Panc1 (cell line): ENCODE data around the gene BHMT2. TPM values are rescaled to one million over a fixed set of nuclear protein-coding genes. Genes with fewer than 3 reads are reported as not detected.

Experiments
- ATAC-seq: fragments of 200-7000 bp; cut with Tn5 transposase; 2 replicates; pipeline ENCODE4 v1.9.1; 2020; ENCODE audit warnings: mild to moderate bottlenecking, moderate library complexity
- BruUV-seq: library from RNA; stranded (reverse); fragments of 400-500 nt; replicated peaks from 2 replicates; lab custom pipeline; 2021; lab: Mats Ljungman, UMichigan
- CTCF ChIA-PET: fragments of 300-600 bp; sonication (Branson Sonifier 250); formaldehyde crosslinking; loops from one replicate; lab custom pipeline; 2022; ENCODE audit warnings: antibody characterized with exemption; lab: Charles Lee
- POLR2A ChIA-PET: fragments of 300-600 bp; sonication (Branson Sonifier 250); formaldehyde crosslinking; loops from one replicate; lab custom pipeline; 2022; ENCODE audit warnings: antibody characterized with exemption; lab: Charles Lee
- DNase-seq: peaks from one replicate; pipeline ENCODE4 v3.0.0-alpha.2; 2010; ENCODE audit warnings: low read depth, low spot score
- H3K27ac ChIP-seq: 2 replicates; pipeline ENCODE4 v1.5.1; 2011; ENCODE audit warnings: mild to moderate bottlenecking, low read length, inconsistent platforms
- H3K27me3 ChIP-seq: fragments of 200-500 bp; sonication (Bioruptor generic); 2 replicates; pipeline ENCODE4 v1.6.0; 2014; ENCODE audit warnings: low read length, inconsistent platforms; ENCODE audit not compliant: control insufficient read depth, insufficient read depth
- H3K36me3 ChIP-seq: fragments of 200-500 bp; sonication (Bioruptor generic); 2 replicates; pipeline ENCODE4 v1.5.1; 2014; ENCODE audit warnings: inconsistent platforms, mild to moderate bottlenecking, low read length, moderate library complexity; ENCODE audit not compliant: control insufficient read depth, insufficient read depth
- H3K4me1 ChIP-seq: 2 replicates; pipeline ENCODE4 v1.5.1; 2011; ENCODE audit warnings: inconsistent platforms, mild to moderate bottlenecking, low read length, moderate library complexity; ENCODE audit not compliant: control insufficient read depth, insufficient read depth
- H3K4me3 ChIP-seq, 2 experiments: 2 replicates each; pipeline ENCODE4 v1.5.1; 2011 to 2012; ENCODE audit warnings: low read depth in 2 of 2, low read length in 2 of 2, mild to moderate bottlenecking in 2 of 2, inconsistent platforms in 1 of 2, moderate library complexity in 1 of 2
- H3K9me3 ChIP-seq: fragments of 200-500 bp; sonication (Bioruptor generic); 2 replicates; pipeline ENCODE4 v1.5.1; 2014; ENCODE audit warnings: low read depth, mild to moderate bottlenecking, inconsistent platforms, low read length, moderate library complexity; ENCODE audit not compliant: control insufficient read depth, insufficient read depth
- POLR2AphosphoS5 ChIP-seq: IDR thresholded peaks from 2 replicates; pipeline ENCODE4 v1.6.1; 2012; ENCODE audit warnings: mild to moderate bottlenecking, low read depth, low read length, moderate library complexity
- SIN3A ChIP-seq: IDR thresholded peaks from 2 replicates; pipeline ENCODE4 v1.6.1; 2012; ENCODE audit warnings: low read depth, mild to moderate bottlenecking, low read length, moderate library complexity, borderline replicate concordance; ENCODE audit not compliant: insufficient read depth
- TCF7L2 ChIP-seq: IDR thresholded peaks from 2 replicates; pipeline ENCODE4 v1.6.1; 2011; ENCODE audit warnings: mild to moderate bottlenecking, low read depth, low read length, inconsistent platforms
- in situ Hi-C: cut with HindIII; loops from 2 replicates; pipeline ENCODE4 v1.10.0; 2016; ENCODE audit warnings: low sequenced_read_pairs, low pct_unique_long_range_greater_than_20kb
- intact Hi-C: fragments of 100-400 bp; cut with micrococcal nuclease; formaldehyde crosslinking; loops from one replicate; pipeline ENCODE4 v1.10.0; 2022; ENCODE audit not compliant: unreplicated experiment
- total RNA-seq: library from RNA; stranded (reverse); gene quantifications from one replicate; pipeline ENCODE4 v1.2.1, GENCODE V29; 2021; ENCODE audit not compliant: unreplicated experiment
- TF ChIP-seq, protein P1 (sequence below): fragments of 450-650 bp; IDR thresholded peaks from 2 replicates; pipeline ENCODE4 v1.5.1; 2017; ENCODE audit warnings: mild to moderate bottlenecking
- TF ChIP-seq, protein P2 (sequence below), 2 experiments: IDR thresholded peaks; 2 replicates each; pipeline ENCODE4 v1.6.1; 2011 to 2012; ENCODE audit warnings: low read depth in 2 of 2, control low read depth in 1 of 2, low read length in 1 of 2, mild to moderate bottlenecking in 1 of 2, moderate library complexity in 1 of 2; ENCODE audit not compliant: insufficient read depth in 1 of 2

Gene BHMT2
- total RNA-seq, 1 experiment from 2014 or later, result not detected

- BruUV-seq, result no TSS peak
- CTCF ChIA-PET, result interaction anchor here (0.6 to 3.3 kb wide), 16 partner anchors 10 to 1990 kb away, joined by 3 to 94 read pairs (median 4); no protein-coding TSS in a partner anchor
- peak; percentile 82 for ATAC-seq
- intact Hi-C loops, result loop anchor here (1.0 to 5.0 kb wide), 2 partner anchors 109 to 328 kb away; no protein-coding TSS in a partner anchor
- Histone ChIP-seq H3K27ac (peak overlapping the region; percentile 59; the same call in 1 of the 2 replicates), H3K4me3 (peak overlapping the region; percentile 21 to 41), H3K27me3 (no peaks in the 10 kb centered on the region), H3K9me3 (no peaks in the 10 kb centered on the region), H3K36me3 (no peaks in the 10 kb centered on the region), H3K4me1 (peaks cover 7% of the 10 kb centered on the region)
- TF ChIP-seq TCF7L2 (0 out of 2 replicates have a peak, but pooled peaks have one; percentile 37), POLR2AphosphoS5 (no peak), SIN3A (no peak)
- TF ChIP-seq, protein P1, sequence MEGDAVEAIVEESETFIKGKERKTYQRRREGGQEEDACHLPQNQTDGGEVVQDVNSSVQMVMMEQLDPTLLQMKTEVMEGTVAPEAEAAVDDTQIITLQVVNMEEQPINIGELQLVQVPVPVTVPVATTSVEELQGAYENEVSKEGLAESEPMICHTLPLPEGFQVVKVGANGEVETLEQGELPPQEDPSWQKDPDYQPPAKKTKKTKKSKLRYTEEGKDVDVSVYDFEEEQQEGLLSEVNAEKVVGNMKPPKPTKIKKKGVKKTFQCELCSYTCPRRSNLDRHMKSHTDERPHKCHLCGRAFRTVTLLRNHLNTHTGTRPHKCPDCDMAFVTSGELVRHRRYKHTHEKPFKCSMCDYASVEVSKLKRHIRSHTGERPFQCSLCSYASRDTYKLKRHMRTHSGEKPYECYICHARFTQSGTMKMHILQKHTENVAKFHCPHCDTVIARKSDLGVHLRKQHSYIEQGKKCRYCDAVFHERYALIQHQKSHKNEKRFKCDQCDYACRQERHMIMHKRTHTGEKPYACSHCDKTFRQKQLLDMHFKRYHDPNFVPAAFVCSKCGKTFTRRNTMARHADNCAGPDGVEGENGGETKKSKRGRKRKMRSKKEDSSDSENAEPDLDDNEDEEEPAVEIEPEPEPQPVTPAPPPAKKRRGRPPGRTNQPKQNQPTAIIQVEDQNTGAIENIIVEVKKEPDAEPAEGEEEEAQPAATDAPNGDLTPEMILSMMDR, result peak; percentile 92
- TF ChIP-seq, protein P2, sequence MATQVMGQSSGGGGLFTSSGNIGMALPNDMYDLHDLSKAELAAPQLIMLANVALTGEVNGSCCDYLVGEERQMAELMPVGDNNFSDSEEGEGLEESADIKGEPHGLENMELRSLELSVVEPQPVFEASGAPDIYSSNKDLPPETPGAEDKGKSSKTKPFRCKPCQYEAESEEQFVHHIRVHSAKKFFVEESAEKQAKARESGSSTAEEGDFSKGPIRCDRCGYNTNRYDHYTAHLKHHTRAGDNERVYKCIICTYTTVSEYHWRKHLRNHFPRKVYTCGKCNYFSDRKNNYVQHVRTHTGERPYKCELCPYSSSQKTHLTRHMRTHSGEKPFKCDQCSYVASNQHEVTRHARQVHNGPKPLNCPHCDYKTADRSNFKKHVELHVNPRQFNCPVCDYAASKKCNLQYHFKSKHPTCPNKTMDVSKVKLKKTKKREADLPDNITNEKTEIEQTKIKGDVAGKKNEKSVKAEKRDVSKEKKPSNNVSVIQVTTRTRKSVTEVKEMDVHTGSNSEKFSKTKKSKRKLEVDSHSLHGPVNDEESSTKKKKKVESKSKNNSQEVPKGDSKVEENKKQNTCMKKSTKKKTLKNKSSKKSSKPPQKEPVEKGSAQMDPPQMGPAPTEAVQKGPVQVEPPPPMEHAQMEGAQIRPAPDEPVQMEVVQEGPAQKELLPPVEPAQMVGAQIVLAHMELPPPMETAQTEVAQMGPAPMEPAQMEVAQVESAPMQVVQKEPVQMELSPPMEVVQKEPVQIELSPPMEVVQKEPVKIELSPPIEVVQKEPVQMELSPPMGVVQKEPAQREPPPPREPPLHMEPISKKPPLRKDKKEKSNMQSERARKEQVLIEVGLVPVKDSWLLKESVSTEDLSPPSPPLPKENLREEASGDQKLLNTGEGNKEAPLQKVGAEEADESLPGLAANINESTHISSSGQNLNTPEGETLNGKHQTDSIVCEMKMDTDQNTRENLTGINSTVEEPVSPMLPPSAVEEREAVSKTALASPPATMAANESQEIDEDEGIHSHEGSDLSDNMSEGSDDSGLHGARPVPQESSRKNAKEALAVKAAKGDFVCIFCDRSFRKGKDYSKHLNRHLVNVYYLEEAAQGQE (IDR thresholded peaks at IDR 0.05; ENCODE audit: insufficient read depth in 1 of 2, low read depth in 2 of 2, low read length in 1 of 2), result no peak
- in situ Hi-C loops, result no loop called here
- peak; percentile 78 for DNase-seq
- POLR2A ChIA-PET, result interaction anchor here (0.5 kb wide), 1 partner anchor 435 kb away, joined by 12 read pairs; no protein-coding TSS in a partner anchor
Observed at GRCh38 chr5:79133657-79134451, 64.3 kb downstream of the BHMT2 start.

GRCh38 chr5:79135790-79136553, 66.4 kb downstream of the BHMT2 start:
- POLR2A ChIA-PET, result interaction anchor here (0.6 kb wide), 1 partner anchor 38 kb away, joined by 8 read pairs; no protein-coding TSS in a partner anchor
- DNase-seq (no peak), ATAC-seq (no peak)
- peaks cover 7% of the 10 kb centered on the region for H3K4me1 ChIP-seq
- H3K9me3 ChIP-seq, result no peaks in the 10 kb centered on the region
- H3K27me3 ChIP-seq, result no peaks in the 10 kb centered on the region
- BruUV-seq, result no TSS peak
- TF ChIP-seq, protein P2 (IDR thresholded peaks at IDR 0.05; ENCODE audit: insufficient read depth in 1 of 2, low read depth in 2 of 2, low read length in 1 of 2), result no peak
- no peak for TF ChIP-seq POLR2AphosphoS5
- no peak for TF ChIP-seq SIN3A
- TF ChIP-seq, protein P1, result no peak
- no peak for TF ChIP-seq TCF7L2
- intact Hi-C loops, result no loop called here
- no peak overlapping the region for H3K4me3 ChIP-seq
- in situ Hi-C loops, result no loop called here
- H3K36me3 ChIP-seq, result no peaks in the 10 kb centered on the region
- H3K27ac ChIP-seq, result no peak overlapping the region
- CTCF ChIA-PET, result interaction anchor here (1.7 kb wide), 1 partner anchor 111 kb away, joined by 6 read pairs; no protein-coding TSS in a partner anchor
